Measurements from ENCODE around the gene TMCO4.

The TMCO4 gene

GRCh38 chr1:19710825-19711611 is 88.7 kb downstream of the TMCO4 start:
- no peak for DNase-seq

GRCh38 chr1:19709260-19709793 is 90.4 kb downstream of the TMCO4 start:
- DNase-seq = no peak

GRCh38 chr1:19708567-19709110 is 91.1 kb downstream of the TMCO4 start:
- no peak for DNase-seq

GRCh38 chr1:19706136-19706535 is 93.6 kb downstream of the TMCO4 start:
- DNase-seq = no peak

- no peak for DNase-seq
These were observed 94.3 kb downstream of the TMCO4 start for GRCh38 chr1:19705464-19705863.

GRCh38 chr1:19704247-19705113 is 95.2 kb downstream of the TMCO4 start:
- DNase-seq = peak; percentile 63

GRCh38 chr1:19703280-19703679 is 96.4 kb downstream of the TMCO4 start:
- no peak for DNase-seq

GRCh38 chr1:19700079-19700777 is 99.5 kb downstream of the TMCO4 start:
- no peak for DNase-seq

GRCh38 chr1:19698181-19698580 is 101.5 kb downstream of the TMCO4 start:
- no peak for DNase-seq

- DNase-seq = no peak
These were observed 102.9 kb downstream of the TMCO4 start for GRCh38 chr1:19696820-19697219.

- DNase-seq = no peak
These were observed 103.9 kb downstream of the TMCO4 start for GRCh38 chr1:19695772-19696171.

- no peak for DNase-seq
These were observed 105.4 kb downstream of the TMCO4 start for GRCh38 chr1:19694298-19694697.

GRCh38 chr1:19690342-19690741 is 109.4 kb downstream of the TMCO4 start:
- no peak for DNase-seq

- no peak for DNase-seq
These were observed 109.9 kb downstream of the TMCO4 start for GRCh38 chr1:19689856-19690255.

- no peak for DNase-seq
These were observed 110.5 kb downstream of the TMCO4 start for GRCh38 chr1:19689085-19689757.

GRCh38 chr1:19688041-19688842 is 111.5 kb downstream of the TMCO4 start:
- peak; percentile 43 for DNase-seq

GRCh38 chr1:19687414-19687813 is 112.3 kb downstream of the TMCO4 start:
- DNase-seq = no peak

GRCh38 chr1:19685994-19686393 is 113.7 kb downstream of the TMCO4 start:
- DNase-seq = no peak

- no peak for DNase-seq
These were observed 115.0 kb downstream of the TMCO4 start for GRCh38 chr1:19684677-19685076.

GRCh38 chr1:19683351-19683750 is 116.4 kb downstream of the TMCO4 start:
- no peak for DNase-seq

GRCh38 chr1:19682901-19683300 is 116.8 kb downstream of the TMCO4 start:
- DNase-seq = no peak

All from activated CD4-positive, alpha-beta T cell treated with anti-CD3 and anti-CD28 coated beads, Interleukin-2, amount 50 U/mL, for 1 hour (primary cell).